Measurements from ENCODE around the gene ADGRL2. TPM values are rescaled to one million over a fixed set of nuclear protein-coding genes. Genes with fewer than 3 reads are reported as not detected.

ADGRL2 gene
- polyA plus RNA-seq, 3 donors, result not detected

DNA sequence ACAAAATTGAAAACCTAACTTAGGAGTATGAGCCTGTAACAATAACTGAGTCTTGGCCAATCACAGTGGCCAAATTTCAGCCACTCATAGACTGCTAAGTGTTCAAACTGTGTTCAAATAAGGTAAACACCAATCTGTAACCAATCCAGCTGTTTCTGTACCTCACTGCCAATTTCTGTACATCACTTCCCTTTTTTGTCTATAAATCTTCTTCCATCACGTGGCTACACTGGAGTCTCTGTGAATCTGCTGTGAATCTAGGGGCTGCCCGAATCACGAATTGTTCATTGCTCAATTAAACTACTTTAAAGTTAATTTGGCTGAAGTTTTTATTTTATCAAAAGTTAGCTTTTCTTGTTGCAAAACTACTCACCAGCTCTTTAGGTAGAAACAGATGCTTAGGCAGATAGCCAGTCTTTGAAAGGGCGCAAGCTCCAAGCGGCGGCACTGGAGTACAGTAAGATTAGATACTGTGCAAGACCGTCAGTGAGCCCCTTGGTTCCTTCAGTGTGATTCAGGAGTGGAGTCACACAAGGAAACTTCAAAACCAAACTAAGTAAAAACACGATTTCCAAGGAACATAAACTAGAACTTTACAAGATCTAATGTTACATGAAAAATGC lies 43.2 kb upstream of the ADGRL2 start:
- H3K4me1 Mint-ChIP-seq, result no peaks in the 10 kb centered on the region
- no peak for DNase-seq
- no peak overlapping the region for H3K9ac ChIP-seq (ENCODE audit: insufficient read depth, low read length, poor library complexity, severe bottlenecking)
- H3K27ac ChIP-seq (ENCODE audit: low read depth in 1 of 2, low read length in 2 of 2), result no peak overlapping the region
- WGBS (ENCODE audit: insufficient coverage), result 95% methylated on average over 4 of the region's 8 CpGs
- H2AFZ ChIP-seq (ENCODE audit: insufficient read depth, low read depth, low read length, poor library complexity, severe bottlenecking), result no peak overlapping the region
- no peaks in the 10 kb centered on the region for H4K20me1 ChIP-seq (ENCODE audit: insufficient read depth, low read length)
- no peaks in the 10 kb centered on the region for H3K9me3 ChIP-seq (replicated peaks in 1 of 2; ENCODE audit: control insufficient read depth in 1 of 2, insufficient read depth in 1 of 2, low read length in 2 of 2)
- H3K36me3 Mint-ChIP-seq, result no peaks in the 10 kb centered on the region
- H3K27ac Mint-ChIP-seq, result no peak overlapping the region
- no peak overlapping the region for H3K4me2 ChIP-seq (replicated peaks; ENCODE audit: extremely low read depth, low read length, poor library complexity, severe bottlenecking)
- no peak overlapping the region for H3K4me3 ChIP-seq (replicated peaks in 1 of 3; ENCODE audit: low read depth in 2 of 3, low read length in 3 of 3)
- TF ChIP-seq, protein P1, sequence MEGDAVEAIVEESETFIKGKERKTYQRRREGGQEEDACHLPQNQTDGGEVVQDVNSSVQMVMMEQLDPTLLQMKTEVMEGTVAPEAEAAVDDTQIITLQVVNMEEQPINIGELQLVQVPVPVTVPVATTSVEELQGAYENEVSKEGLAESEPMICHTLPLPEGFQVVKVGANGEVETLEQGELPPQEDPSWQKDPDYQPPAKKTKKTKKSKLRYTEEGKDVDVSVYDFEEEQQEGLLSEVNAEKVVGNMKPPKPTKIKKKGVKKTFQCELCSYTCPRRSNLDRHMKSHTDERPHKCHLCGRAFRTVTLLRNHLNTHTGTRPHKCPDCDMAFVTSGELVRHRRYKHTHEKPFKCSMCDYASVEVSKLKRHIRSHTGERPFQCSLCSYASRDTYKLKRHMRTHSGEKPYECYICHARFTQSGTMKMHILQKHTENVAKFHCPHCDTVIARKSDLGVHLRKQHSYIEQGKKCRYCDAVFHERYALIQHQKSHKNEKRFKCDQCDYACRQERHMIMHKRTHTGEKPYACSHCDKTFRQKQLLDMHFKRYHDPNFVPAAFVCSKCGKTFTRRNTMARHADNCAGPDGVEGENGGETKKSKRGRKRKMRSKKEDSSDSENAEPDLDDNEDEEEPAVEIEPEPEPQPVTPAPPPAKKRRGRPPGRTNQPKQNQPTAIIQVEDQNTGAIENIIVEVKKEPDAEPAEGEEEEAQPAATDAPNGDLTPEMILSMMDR (IDR thresholded peaks at IDR 0.05), result no peak
- H3K4me1 ChIP-seq (ENCODE audit: control insufficient read depth in 1 of 2, insufficient read depth in 2 of 2, low read length in 2 of 2), result no peaks in the 10 kb centered on the region
- H3K9me3 Mint-ChIP-seq, result peaks cover 0 to 5% (median 0%) of the 10 kb centered on the region in 7 donors
- intact Hi-C loops (cut with micrococcal nuclease), result no loop called here
- H3K27me3 Mint-ChIP-seq (ENCODE audit: low read depth in 3 of 3), result no peaks in the 10 kb centered on the region
- no peaks in the 10 kb centered on the region for H3K36me3 ChIP-seq (replicated peaks in 1 of 2; ENCODE audit: control insufficient read depth in 1 of 2, insufficient read depth in 2 of 2, low read length in 2 of 2)
- no peak overlapping the region for H3K4me3 Mint-ChIP-seq
- H3K79me2 ChIP-seq (ENCODE audit: insufficient read depth, low read length), result no peaks in the 10 kb centered on the region
- no peaks in the 10 kb centered on the region for H3K27me3 ChIP-seq (ENCODE audit: control insufficient read depth in 2 of 2, insufficient read depth in 2 of 2, low read length in 2 of 2)

DNA sequence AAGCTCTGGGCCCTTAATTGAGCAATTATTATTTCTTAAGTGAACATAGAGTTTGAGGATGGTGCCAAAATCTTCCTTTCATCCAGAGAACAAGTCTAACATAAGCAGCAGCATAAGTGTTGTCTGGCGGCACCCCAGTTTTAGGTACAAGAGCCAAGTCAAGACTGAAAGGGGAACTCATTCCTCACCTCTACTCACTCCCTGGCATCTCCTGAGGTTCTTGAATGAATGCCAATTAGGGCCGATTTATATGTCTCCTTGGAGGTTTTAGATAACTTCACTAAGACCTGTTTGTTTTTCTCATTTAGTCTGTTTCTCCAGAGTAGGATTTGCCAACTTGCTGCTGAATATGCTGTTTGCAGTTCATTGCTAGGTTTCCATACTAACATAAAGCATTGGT lies 42.6 kb upstream of the ADGRL2 start:
- TF ChIP-seq, protein P1 (IDR thresholded peaks at IDR 0.05), result no peak
- no peak for DNase-seq
- Mint-ChIP-seq H3K9me3 (peaks cover 0 to 3% (median 0%) of the 10 kb centered on the region in 7 donors), H3K27me3 (ENCODE audit: low read depth in 3 of 3) (peaks cover 0 to 2% (median 0%) of the 10 kb centered on the region in 3 donors), H3K36me3 (no peaks in the 10 kb centered on the region), H3K4me3 (no peak overlapping the region), H3K27ac (no peak overlapping the region), H3K4me1 (no peaks in the 10 kb centered on the region)
- Histone ChIP-seq H4K20me1 (ENCODE audit: insufficient read depth, low read length) (no peaks in the 10 kb centered on the region), H3K4me1 (ENCODE audit: control insufficient read depth in 1 of 2, insufficient read depth in 2 of 2, low read length in 2 of 2) (no peaks in the 10 kb centered on the region), H3K9me3 (replicated peaks in 1 of 2; ENCODE audit: control insufficient read depth in 1 of 2, insufficient read depth in 1 of 2, low read length in 2 of 2) (no peaks in the 10 kb centered on the region), H3K9ac (ENCODE audit: insufficient read depth, low read length, poor library complexity, severe bottlenecking) (no peak overlapping the region), H3K27me3 (ENCODE audit: control insufficient read depth in 2 of 2, insufficient read depth in 2 of 2, low read length in 2 of 2) (no peaks in the 10 kb centered on the region), H3K27ac (ENCODE audit: low read depth in 1 of 2, low read length in 2 of 2) (no peak overlapping the region), H3K79me2 (ENCODE audit: insufficient read depth, low read length) (no peaks in the 10 kb centered on the region), H3K36me3 (replicated peaks in 1 of 2; ENCODE audit: control insufficient read depth in 1 of 2, insufficient read depth in 2 of 2, low read length in 2 of 2) (no peaks in the 10 kb centered on the region), H3K4me2 (replicated peaks; ENCODE audit: extremely low read depth, low read length, poor library complexity, severe bottlenecking) (no peak overlapping the region), H3K4me3 (replicated peaks in 1 of 3; ENCODE audit: low read depth in 2 of 3, low read length in 3 of 3) (no peak overlapping the region), H2AFZ (ENCODE audit: insufficient read depth, low read depth, low read length, poor library complexity, severe bottlenecking) (no peak overlapping the region)
- WGBS (ENCODE audit: insufficient coverage), result 100% methylated on average over 1 of the region's 2 CpGs
- intact Hi-C loops (cut with micrococcal nuclease), result no loop called here

Data from CD14-positive monocyte (primary cell).